Measurements from ENCODE around the gene TCEANC2. TPM values are rescaled to one million over a fixed set of nuclear protein-coding genes. Genes with fewer than 3 reads are reported as not detected.

TCEANC2 gene
- total and polyA plus RNA-seq, 7 experiments from 2014 or later = 6.3 to 15.1 (median 9.3) TPM

GRCh38 chr1:54135436-54136120 is 82.2 kb downstream of the TCEANC2 start:
- Histone ChIP-seq H3K27me3 (ENCODE audit: control insufficient read depth in 2 of 2, insufficient read depth in 2 of 2, low read length in 2 of 2) (no peaks in the 10 kb centered on the region), H3K4me3 (ENCODE audit: low read length) (no peak overlapping the region), H3K9me3 (ENCODE audit: control insufficient read depth in 2 of 3, low read length in 3 of 3) (no peaks in the 10 kb centered on the region), H3K36me3 (ENCODE audit: control insufficient read depth in 2 of 3, insufficient read depth in 3 of 3, low read length in 3 of 3) (no peaks in the 10 kb centered on the region), H3K4me1 (ENCODE audit: control insufficient read depth in 2 of 2, insufficient read depth in 2 of 2, low read length in 2 of 2) (no peaks in the 10 kb centered on the region), H3K27ac (ENCODE audit: low read depth, low read length) (no peak overlapping the region)
- CTCF ChIA-PET = interaction anchor here (0.9 kb wide), 1 partner anchor 354 kb away, joined by 4 read pairs; no protein-coding TSS in a partner anchor
- ATAC-seq = no peak
- Mint-ChIP-seq H3K4me3 (no peak overlapping the region), H3K4me1 (no peaks in the 10 kb centered on the region), H3K27me3 (peaks cover 0 to 4% (median 0%) of the 10 kb centered on the region in 5 donors), H3K36me3 (no peaks in the 10 kb centered on the region), H3K27ac (no peak overlapping the region), H3K9me3 (no peaks in the 10 kb centered on the region)
- DNase-seq = no peak
- intact Hi-C loops (cut with micrococcal nuclease) = no loop called here
- POLR2A ChIA-PET = no interaction called here

DNA sequence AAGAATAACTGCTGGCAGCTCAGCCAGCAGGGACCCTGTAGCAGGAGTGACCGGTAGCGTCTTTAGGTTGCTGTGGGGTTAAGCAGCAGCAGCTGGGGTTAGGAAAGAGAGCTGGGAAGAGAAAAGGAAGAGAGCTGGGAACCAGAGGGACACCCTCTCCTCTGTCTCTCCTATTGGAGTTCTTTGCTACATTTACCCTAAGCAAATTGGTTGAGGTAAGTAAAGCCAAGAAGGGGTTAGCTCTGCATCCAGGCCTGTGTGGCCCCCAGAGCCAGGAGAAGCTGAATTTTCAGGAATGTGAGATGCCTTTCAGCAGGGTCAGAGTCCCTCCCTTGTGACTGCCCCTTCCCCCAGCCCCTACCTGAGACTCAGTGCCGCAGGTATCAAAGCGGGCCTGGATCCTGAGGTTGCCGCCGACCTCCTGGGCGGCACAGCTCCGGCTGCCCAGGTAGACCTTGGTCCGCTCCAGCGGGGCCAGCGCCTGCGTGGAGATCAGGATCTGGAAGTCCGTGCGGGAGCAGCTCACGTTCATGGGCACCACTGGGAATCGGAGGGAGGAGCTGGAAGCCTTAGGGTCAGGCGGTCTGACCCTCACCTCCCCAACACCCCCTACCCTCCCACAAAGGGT is 83.0 kb downstream of the TCEANC2 start:
- H3K27me3 Mint-ChIP-seq = peaks cover 0 to 4% (median 0%) of the 10 kb centered on the region in 5 donors
- DNase-seq (no peak), ATAC-seq (no peak)
- no peak overlapping the region for H3K4me3 Mint-ChIP-seq
- H3K9me3 ChIP-seq (ENCODE audit: control insufficient read depth in 2 of 3, low read length in 3 of 3) = no peaks in the 10 kb centered on the region
- H3K27me3 ChIP-seq (ENCODE audit: control insufficient read depth in 2 of 2, insufficient read depth in 2 of 2, low read length in 2 of 2) = no peaks in the 10 kb centered on the region
- no peaks in the 10 kb centered on the region for H3K36me3 Mint-ChIP-seq
- intact Hi-C loops (cut with micrococcal nuclease) = no loop called here
- H3K36me3 ChIP-seq (ENCODE audit: control insufficient read depth in 2 of 3, insufficient read depth in 3 of 3, low read length in 3 of 3) = no peaks in the 10 kb centered on the region
- no peaks in the 10 kb centered on the region for H3K4me1 ChIP-seq (ENCODE audit: control insufficient read depth in 2 of 2, insufficient read depth in 2 of 2, low read length in 2 of 2)
- no peak overlapping the region for H3K27ac Mint-ChIP-seq
- ChIA-PET CTCF (interaction anchor here (0.9 kb wide), 1 partner anchor 353 kb away, joined by 4 read pairs; no protein-coding TSS in a partner anchor), POLR2A (no interaction called here)
- no peak overlapping the region for H3K27ac ChIP-seq (ENCODE audit: low read depth, low read length)
- no peaks in the 10 kb centered on the region for H3K4me1 Mint-ChIP-seq
- no peaks in the 10 kb centered on the region for H3K9me3 Mint-ChIP-seq
- no peak overlapping the region for H3K4me3 ChIP-seq (ENCODE audit: low read length)

GRCh38 chr1:54136963-54137533 is 83.6 kb downstream of the TCEANC2 start:
- H3K9me3 ChIP-seq (ENCODE audit: control insufficient read depth in 2 of 3, low read length in 3 of 3) = no peaks in the 10 kb centered on the region
- Mint-ChIP-seq H3K27me3 (peaks cover 0 to 2% (median 0%) of the 10 kb centered on the region in 5 donors), H3K27ac (peak overlapping the region in 1 of 9 donors; percentile 66), H3K36me3 (no peaks in the 10 kb centered on the region), H3K4me1 (no peaks in the 10 kb centered on the region), H3K4me3 (no peak overlapping the region), H3K9me3 (no peaks in the 10 kb centered on the region)
- no peak overlapping the region for H3K4me3 ChIP-seq (ENCODE audit: low read length)
- POLR2A ChIA-PET = no interaction called here
- H3K36me3 ChIP-seq (ENCODE audit: control insufficient read depth in 2 of 3, insufficient read depth in 3 of 3, low read length in 3 of 3) = no peaks in the 10 kb centered on the region
- no peak overlapping the region for H3K27ac ChIP-seq (ENCODE audit: low read depth, low read length)
- DNase-seq (no peak), ATAC-seq (no peak)
- CTCF ChIA-PET = no interaction called here
- no peaks in the 10 kb centered on the region for H3K27me3 ChIP-seq (ENCODE audit: control insufficient read depth in 2 of 2, insufficient read depth in 2 of 2, low read length in 2 of 2)
- intact Hi-C loops (cut with micrococcal nuclease) = no loop called here
- no peaks in the 10 kb centered on the region for H3K4me1 ChIP-seq (ENCODE audit: control insufficient read depth in 2 of 2, insufficient read depth in 2 of 2, low read length in 2 of 2)

DNA sequence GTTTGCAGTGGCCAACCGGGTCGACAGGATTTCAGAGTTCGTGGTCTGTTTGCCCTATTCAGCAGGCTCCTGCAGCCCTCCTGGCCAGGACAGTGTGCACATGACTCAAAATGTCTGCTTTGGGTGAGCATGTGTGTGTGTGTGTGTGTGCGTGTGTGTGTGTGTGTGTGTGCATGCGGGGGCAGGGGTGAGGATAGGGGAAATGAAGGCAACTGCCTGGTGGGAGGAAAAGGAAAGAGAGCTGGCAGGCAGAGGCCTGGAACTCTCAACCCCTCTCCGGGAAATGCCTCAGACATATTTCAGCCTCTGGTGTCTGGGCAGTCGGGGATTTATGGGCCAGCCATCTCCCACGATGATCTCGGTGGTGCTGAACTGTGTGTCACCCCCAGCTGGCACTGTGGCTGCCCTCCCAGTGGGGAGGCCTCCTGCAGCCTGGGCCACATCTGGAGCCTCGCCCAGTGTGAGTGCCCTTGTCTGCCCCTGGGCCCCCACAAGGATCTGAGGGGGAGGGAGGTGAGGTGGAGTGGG is 84.2 kb downstream of the TCEANC2 start:
- ATAC-seq = no peak
- no peaks in the 10 kb centered on the region for H3K27me3 ChIP-seq (ENCODE audit: control insufficient read depth in 2 of 2, insufficient read depth in 2 of 2, low read length in 2 of 2)
- H3K4me3 ChIP-seq (ENCODE audit: low read length) = no peak overlapping the region
- no peaks in the 10 kb centered on the region for H3K9me3 ChIP-seq (ENCODE audit: control insufficient read depth in 2 of 3, low read length in 3 of 3)
- Mint-ChIP-seq H3K4me3 (no peak overlapping the region), H3K9me3 (no peaks in the 10 kb centered on the region), H3K36me3 (no peaks in the 10 kb centered on the region), H3K4me1 (no peaks in the 10 kb centered on the region), H3K27me3 (peaks cover 0 to 2% (median 0%) of the 10 kb centered on the region in 5 donors), H3K27ac (peak overlapping the region in 1 of 9 donors; percentile 66)
- CTCF ChIA-PET = no interaction called here
- H3K27ac ChIP-seq (ENCODE audit: low read depth, low read length) = no peak overlapping the region
- H3K4me1 ChIP-seq (ENCODE audit: control insufficient read depth in 2 of 2, insufficient read depth in 2 of 2, low read length in 2 of 2) = no peaks in the 10 kb centered on the region
- POLR2A ChIA-PET = no interaction called here
- DNase-seq = no peak
- intact Hi-C loops (cut with micrococcal nuclease) = no loop called here
- H3K36me3 ChIP-seq (ENCODE audit: control insufficient read depth in 2 of 3, insufficient read depth in 3 of 3, low read length in 3 of 3) = no peaks in the 10 kb centered on the region

DNA sequence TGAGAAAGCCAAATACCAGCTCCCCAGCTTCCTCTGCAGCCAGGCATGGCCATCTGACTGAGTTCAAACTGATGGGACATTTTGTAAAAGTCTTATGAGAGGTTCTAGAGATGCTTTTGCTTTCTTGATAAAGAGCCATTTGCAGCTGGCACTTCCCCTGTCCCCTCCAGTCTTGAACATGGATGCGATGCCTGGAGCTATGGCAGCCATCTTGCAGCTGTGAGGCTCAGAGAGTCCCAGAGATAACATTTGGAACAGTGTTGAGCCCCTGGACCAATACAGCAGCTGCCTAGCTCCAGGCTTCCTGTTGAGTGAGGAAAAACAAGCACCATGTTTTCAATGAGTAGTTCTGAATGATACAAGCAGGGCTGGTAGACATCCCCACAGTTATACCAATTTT is 85.6 kb downstream of the TCEANC2 start:
- Mint-ChIP-seq H3K9me3 (no peaks in the 10 kb centered on the region), H3K36me3 (no peaks in the 10 kb centered on the region), H3K4me1 (no peaks in the 10 kb centered on the region), H3K27me3 (peaks cover 0 to 2% (median 0%) of the 10 kb centered on the region in 5 donors), H3K27ac (no peak overlapping the region), H3K4me3 (no peak overlapping the region)
- CTCF ChIA-PET = no interaction called here
- H3K27ac ChIP-seq (ENCODE audit: low read depth, low read length) = no peak overlapping the region
- H3K4me3 ChIP-seq (ENCODE audit: low read length) = no peak overlapping the region
- DNase-seq (no peak), ATAC-seq (no peak)
- no peaks in the 10 kb centered on the region for H3K36me3 ChIP-seq (ENCODE audit: control insufficient read depth in 2 of 3, insufficient read depth in 3 of 3, low read length in 3 of 3)
- intact Hi-C loops (cut with micrococcal nuclease) = no loop called here
- no peaks in the 10 kb centered on the region for H3K27me3 ChIP-seq (ENCODE audit: control insufficient read depth in 2 of 2, insufficient read depth in 2 of 2, low read length in 2 of 2)
- H3K9me3 ChIP-seq (ENCODE audit: control insufficient read depth in 2 of 3, low read length in 3 of 3) = no peaks in the 10 kb centered on the region
- POLR2A ChIA-PET = no interaction called here
- no peaks in the 10 kb centered on the region for H3K4me1 ChIP-seq (ENCODE audit: control insufficient read depth in 2 of 2, insufficient read depth in 2 of 2, low read length in 2 of 2)

DNA sequence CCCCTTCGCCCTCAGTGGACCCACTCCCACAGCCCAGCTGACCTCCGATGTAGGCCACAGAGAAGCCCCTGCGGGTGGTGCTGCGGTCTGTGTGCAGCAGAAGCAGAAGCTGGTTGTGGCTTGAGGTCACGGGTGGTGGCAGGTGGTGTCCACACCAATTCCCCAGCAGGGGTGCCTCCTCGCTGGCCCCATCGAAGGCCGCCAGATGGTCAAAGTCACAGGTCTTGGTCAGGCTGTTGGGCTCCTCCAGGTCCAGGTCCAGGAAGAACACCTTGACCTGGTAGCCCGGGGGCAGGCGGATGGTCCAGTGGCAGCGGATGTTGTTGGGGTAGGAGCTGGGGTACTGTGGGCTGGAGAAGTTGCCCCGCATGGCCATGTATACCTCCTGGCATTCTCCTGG is 86.3 kb downstream of the TCEANC2 start:
- POLR2A ChIA-PET = no interaction called here
- no peaks in the 10 kb centered on the region for H3K9me3 Mint-ChIP-seq
- H3K36me3 Mint-ChIP-seq = no peaks in the 10 kb centered on the region
- no peaks in the 10 kb centered on the region for H3K4me1 ChIP-seq (ENCODE audit: control insufficient read depth in 2 of 2, insufficient read depth in 2 of 2, low read length in 2 of 2)
- no peak overlapping the region for H3K4me3 ChIP-seq (ENCODE audit: low read length)
- H3K4me3 Mint-ChIP-seq = no peak overlapping the region
- ATAC-seq (no peak), DNase-seq (no peak)
- H3K9me3 ChIP-seq (ENCODE audit: control insufficient read depth in 2 of 3, low read length in 3 of 3) = no peaks in the 10 kb centered on the region
- no peaks in the 10 kb centered on the region for H3K4me1 Mint-ChIP-seq
- H3K27me3 ChIP-seq (ENCODE audit: control insufficient read depth in 2 of 2, insufficient read depth in 2 of 2, low read length in 2 of 2) = no peaks in the 10 kb centered on the region
- no peak overlapping the region for H3K27ac Mint-ChIP-seq
- H3K27ac ChIP-seq (ENCODE audit: low read depth, low read length) = no peak overlapping the region
- H3K27me3 Mint-ChIP-seq = peaks cover 0 to 2% (median 0%) of the 10 kb centered on the region in 5 donors
- intact Hi-C loops (cut with micrococcal nuclease) = no loop called here
- H3K36me3 ChIP-seq (ENCODE audit: control insufficient read depth in 2 of 3, insufficient read depth in 3 of 3, low read length in 3 of 3) = no peaks in the 10 kb centered on the region
- CTCF ChIA-PET = no interaction called here

Measured in naive thymus-derived CD4-positive, alpha-beta T cell (primary cell).